T follicular helper cell (primary cell): ENCODE data around the gene RNASE9.
"Not testable (repeated sequence)": the region's sequence is repeated elsewhere in the genome, so short reads cannot be mapped to it uniquely, and the experiment has no call there.

Source experiments
- DNase-seq: peaks from one replicate; pipeline ENCODE4 v3.0.0-alpha.2; 2020; ENCODE audit warnings: low read depth

The RNASE9 gene

GRCh38 chr14:20516921-20517320 lies 43.9 kb downstream of the RNASE9 start:
- no peak for DNase-seq

GRCh38 chr14:20515846-20516245 lies 45.0 kb downstream of the RNASE9 start:
- no peak for DNase-seq

DNA sequence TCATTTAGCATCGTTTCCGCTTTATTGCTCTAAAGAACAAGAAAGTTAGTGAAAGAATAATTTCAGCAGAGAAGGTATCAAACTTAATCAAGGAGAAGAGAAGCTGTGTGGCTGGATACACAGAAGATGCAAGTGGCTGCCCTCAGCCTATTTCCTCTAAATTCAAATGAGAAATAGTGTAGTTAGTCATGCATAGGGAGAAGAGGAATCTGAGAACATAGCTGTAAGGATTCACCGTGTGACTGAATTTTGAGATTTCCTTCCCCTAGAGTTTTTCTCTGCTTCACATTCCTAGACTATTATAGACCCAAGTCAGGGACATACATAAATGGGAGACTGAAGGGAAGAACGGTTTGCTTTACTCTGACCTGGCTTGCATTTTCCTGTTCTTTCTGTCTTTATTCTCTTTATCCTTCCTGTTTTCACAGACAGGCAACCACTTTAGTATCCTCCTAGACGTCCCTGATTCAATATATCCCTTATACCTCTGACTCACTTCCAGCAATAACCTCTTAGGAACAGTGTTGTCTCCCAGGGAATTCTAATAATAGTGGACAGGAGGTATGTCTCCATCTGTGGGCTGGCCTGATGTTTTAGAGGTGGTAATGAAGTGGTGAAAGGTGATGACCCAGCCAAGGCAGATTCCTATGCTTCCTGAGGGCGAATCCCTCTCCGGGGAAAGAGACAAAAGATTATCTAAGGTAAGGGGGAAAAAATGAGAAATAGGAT lies 48.5 kb downstream of the RNASE9 start:
- DNase-seq: no peak

DNA sequence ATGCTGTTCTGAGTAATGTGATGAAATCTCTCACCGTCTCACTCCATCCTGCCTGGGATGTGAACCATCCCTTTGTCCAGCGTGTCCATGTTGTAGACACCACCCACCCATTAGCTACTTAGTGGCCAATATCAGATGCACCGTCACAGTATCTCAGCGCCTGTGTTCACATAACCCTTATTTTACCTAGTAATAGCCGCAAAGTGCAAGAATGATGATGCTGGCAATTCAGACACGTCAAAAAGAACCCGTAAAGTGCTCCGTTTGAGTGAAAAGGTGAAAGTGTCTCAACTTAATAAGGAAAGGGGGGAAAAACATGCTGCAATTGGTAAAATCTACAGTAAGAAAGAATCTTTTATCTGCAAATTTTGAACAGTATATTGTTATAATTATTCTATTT lies 52.5 kb downstream of the RNASE9 start:
- DNase-seq: no peak

DNA sequence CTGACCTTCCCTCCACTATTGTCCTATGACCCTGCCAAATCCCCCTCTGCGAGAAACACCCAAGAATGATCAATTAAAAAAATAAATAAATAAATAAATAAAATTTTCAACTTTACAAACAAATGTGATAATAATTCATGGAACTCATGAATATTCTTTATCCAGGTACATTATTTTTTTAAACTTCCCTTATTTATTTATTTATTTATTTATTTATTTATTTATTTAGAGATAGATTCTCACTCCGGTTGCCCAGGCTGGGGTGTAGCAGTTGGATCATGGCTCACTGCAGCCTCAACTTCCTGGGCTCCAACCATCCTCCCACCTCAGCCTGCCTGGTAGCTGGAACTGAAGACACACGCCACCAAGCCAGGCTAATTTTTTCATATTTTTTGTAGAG lies 53.3 kb downstream of the RNASE9 start:
- not testable (repeated sequence) for DNase-seq

DNA sequence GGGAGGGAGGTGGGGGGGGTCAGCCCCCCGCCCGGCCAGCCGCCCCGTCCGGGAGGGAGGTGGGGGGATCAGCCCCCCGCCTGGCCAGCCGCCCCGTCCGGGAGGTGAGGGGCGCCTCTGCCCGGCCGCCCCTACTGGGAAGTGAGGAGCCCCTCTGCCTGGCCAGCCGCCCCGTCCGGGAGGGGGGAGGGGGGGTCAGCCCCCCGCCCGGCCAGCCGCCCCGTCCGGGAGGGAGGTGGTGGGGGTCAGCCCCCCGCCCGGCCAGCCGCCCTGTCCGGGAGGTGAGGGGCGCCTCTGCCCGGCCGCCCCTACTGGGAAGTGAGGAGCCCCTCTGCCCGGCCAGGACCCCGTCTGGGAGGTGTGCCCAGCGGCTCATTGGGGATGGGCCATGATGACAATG lies 54.1 kb downstream of the RNASE9 start:
- not testable (repeated sequence) for DNase-seq

DNA sequence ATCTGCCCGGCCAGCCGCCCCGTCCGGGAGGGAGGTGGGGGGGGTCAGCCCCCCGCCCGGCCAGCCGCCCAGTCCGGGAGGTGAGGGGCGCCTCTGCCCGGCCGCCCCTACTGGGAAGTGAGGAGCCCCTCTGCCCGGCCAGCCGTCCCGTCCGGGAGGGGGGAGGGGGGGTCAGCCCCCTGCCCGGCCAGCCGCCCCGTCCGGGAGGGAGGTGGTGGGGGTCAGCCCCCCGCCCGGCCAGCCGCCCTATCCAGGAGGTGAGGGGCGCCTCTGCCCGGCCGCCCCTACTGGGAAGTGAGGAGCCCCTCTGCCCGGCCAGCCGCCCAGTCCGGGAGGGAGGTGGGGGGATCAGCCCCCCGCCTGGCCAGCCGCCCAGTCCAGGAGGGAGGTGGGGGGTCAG lies 54.6 kb downstream of the RNASE9 start:
- DNase-seq: not testable (repeated sequence)
